Keratinocyte (primary cell): ENCODE results near the gene PTPRD.

Experiments used
- CTCF ChIP-seq, 3 experiments: IDR thresholded peaks in 1 of 3; conservative IDR thresholded peaks in 1 of 3; optimal IDR thresholded peaks in 1 of 3; 2 replicates in 2 of 3; 3 replicates in 1 of 3; pipeline versions ENCODE3 to v1.5.1; 2011; ENCODE audit warnings: low read length in 3 of 3, mild to moderate bottlenecking in 3 of 3, moderate library complexity in 2 of 3, control low read depth in 1 of 3, inconsistent platforms in 1 of 3; ENCODE audit not compliant: insufficient read depth in 2 of 3; ENCODE audit errors: extremely low read depth in 1 of 3
- EZH2 ChIP-seq: IDR thresholded peaks from one replicate; pipeline ENCODE4 v1.6.1; 2012; ENCODE audit warnings: inconsistent platforms, mild to moderate bottlenecking, low read length, moderate library complexity

DNA sequence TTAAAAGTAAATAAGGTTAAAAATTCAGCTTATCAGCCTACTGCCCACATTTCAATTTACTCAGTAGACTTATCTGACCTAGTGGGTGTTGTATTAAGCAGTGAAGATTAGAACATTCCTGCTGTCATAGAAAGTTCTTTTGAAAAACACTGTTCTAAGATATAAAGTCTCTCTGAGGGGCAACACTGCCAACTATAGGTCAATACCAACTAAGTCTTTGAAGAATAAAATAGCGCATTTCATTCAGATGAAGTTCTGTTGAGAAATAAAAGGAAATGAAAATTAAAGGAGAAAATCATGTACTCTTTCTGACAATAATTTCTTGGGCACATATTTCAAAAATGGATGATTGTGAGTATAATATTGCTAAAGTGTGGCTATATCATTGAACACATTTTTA is 86.8 kb downstream of the PTPRD start:
- TF ChIP-seq CTCF (optimal IDR thresholded peaks at IDR 0.05 in 1 of 3, IDR thresholded peaks at IDR 0.05 in 1 of 3, conservative IDR thresholded peaks at IDR 0.05 in 1 of 3; ENCODE audit: extremely low read depth in 1 of 3, insufficient read depth in 2 of 3, low read length in 3 of 3) = no peak
- TF ChIP-seq EZH2 = no peak
